GM12878 (cell line): ENCODE measurements around the gene ARPC1B. TPM values are rescaled to one million over a fixed set of nuclear protein-coding genes. Genes with fewer than 3 reads are reported as not detected.

ENCODE experiments used
- ATAC-seq: fragments of 200-7000 bp; cut with Tn5 transposase; 3 replicates; pipeline ENCODE4 v1.9.1; 2020; ENCODE audit warnings: mild to moderate bottlenecking, moderate library complexity
- BruUV-seq: library from RNA; stranded (reverse); fragments of 400-500 nt; replicated peaks from 2 replicates; lab custom pipeline; 2021; lab: Mats Ljungman, UMichigan
- CTCF ChIA-PET: fragments of 300-600 bp; sonication (Branson Sonifier 250); formaldehyde crosslinking; extraction: SDS; loops from one replicate; lab custom pipeline; 2021; ENCODE audit warnings: inconsistent platforms; lab: Yijun Ruan, JAX
- POLR2A ChIA-PET: fragments of 350-600 bp; formaldehyde crosslinking; extraction: SDS; loops from one replicate; lab custom pipeline; 2021; ENCODE audit warnings: inconsistent platforms; lab: Charles Lee
- RAD21 ChIA-PET: fragments of 300-600 bp; sonication (Branson Sonifier 250); formaldehyde crosslinking; loops from one replicate; lab custom pipeline; 2023; ENCODE audit warnings: antibody characterized with exemption; ENCODE audit not compliant: unreplicated experiment; lab: Charles Lee
- SMC1A ChIA-PET: fragments of 300-600 bp; sonication (Branson Sonifier 250); formaldehyde crosslinking; loops from one replicate; lab custom pipeline; 2023; ENCODE audit not compliant: unreplicated experiment, uncharacterized antibody; lab: Charles Lee
- DNase-seq: peaks from one replicate; pipeline ENCODE4 v3.0.0-alpha.2; 2011; ENCODE audit warnings: low read depth, low spot score
- FAIRE-seq: peaks from 3 replicates; lab custom pipeline; 2011; peaks lifted over from hg19 to GRCh38; lab: Jason Lieb, UNC
- H2AFZ ChIP-seq: 2 replicates; pipeline ENCODE4 v1.6.0; 2011; ENCODE audit warnings: low read depth, low read length, control low read depth; ENCODE audit not compliant: control insufficient read depth
- H3K27ac ChIP-seq: 2 replicates; pipeline ENCODE4 v1.5.1; 2011; ENCODE audit warnings: control low read depth; ENCODE audit not compliant: control insufficient read depth, insufficient read depth
- H3K27me3 ChIP-seq, 2 experiments: replicated peaks in 1 of 2; 2 replicates each; pipeline versions ENCODE4 v1.6.0 to v1.6.1; 2011; ENCODE audit warnings: low read length in 1 of 2; ENCODE audit not compliant: control insufficient read depth in 2 of 2, insufficient read depth in 2 of 2
- H3K36me3 ChIP-seq, 2 experiments: 2 replicates each; pipeline ENCODE4 v1.5.1; 2011; ENCODE audit warnings: low read length in 1 of 2; ENCODE audit not compliant: control insufficient read depth in 2 of 2, insufficient read depth in 2 of 2
- H3K4me1 ChIP-seq: 2 replicates; pipeline ENCODE4 v1.6.1; 2011; ENCODE audit warnings: mild to moderate bottlenecking, low read length, moderate library complexity, mixed read lengths; ENCODE audit not compliant: control insufficient read depth, insufficient read depth
- H3K4me2 ChIP-seq: 2 replicates; pipeline ENCODE4 v1.6.0; 2011; ENCODE audit warnings: control low read depth; ENCODE audit not compliant: control insufficient read depth, insufficient read depth
- H3K4me3 ChIP-seq: fragments of 200-600 bp; sonication (generic); 2 replicates; pipeline ENCODE4 v1.5.1; 2016
- H3K79me2 ChIP-seq: 2 replicates; pipeline ENCODE4 v1.6.0; 2011; ENCODE audit warnings: low read length; ENCODE audit not compliant: control insufficient read depth, insufficient read depth
- H3K9ac ChIP-seq: 2 replicates; pipeline ENCODE4 v1.8.0; 2011; ENCODE audit warnings: low read length, control low read depth, mixed read lengths; ENCODE audit not compliant: control insufficient read depth, insufficient read depth
- H3K9me3 ChIP-seq: replicated peaks from 3 replicates; pipeline ENCODE4 v1.5.1; 2011; ENCODE audit warnings: mild to moderate bottlenecking, low read length; ENCODE audit not compliant: control insufficient read depth, insufficient read depth
- H4K20me1 ChIP-seq: 2 replicates; pipeline ENCODE4 v1.6.0; 2011; ENCODE audit not compliant: control insufficient read depth, insufficient read depth
- CBFB ChIP-seq: IDR thresholded peaks from 2 replicates; pipeline ENCODE4 v1.6.1; 2016; ENCODE audit warnings: antibody characterized with exemption, low read depth
- CHD4 ChIP-seq: fragments of 200-600 bp; sonication (generic); IDR thresholded peaks from 2 replicates; pipeline ENCODE4 v1.6.1; 2016; ENCODE audit warnings: mild to moderate bottlenecking
- E2F8 ChIP-seq: fragments of 450-650 bp; IDR thresholded peaks from 2 replicates; pipeline ENCODE4 v1.6.1; 2018; ENCODE audit warnings: mild to moderate bottlenecking, low read depth, moderate library complexity; ENCODE audit not compliant: partially characterized antibody
- GATAD2B ChIP-seq: fragments of 450-650 bp; conservative IDR thresholded peaks from 2 replicates; pipeline ENCODE4 v1.6.1; 2017; ENCODE audit warnings: low read depth, mild to moderate bottlenecking, moderate library complexity
- HDAC2 ChIP-seq: fragments of 200-600 bp; sonication (generic); IDR thresholded peaks from 2 replicates; pipeline ENCODE4 v1.6.1; 2017
- HDGF ChIP-seq: fragments of 450-650 bp; IDR thresholded peaks from 2 replicates; pipeline ENCODE4 v1.6.1; 2016; ENCODE audit warnings: antibody characterized with exemption
- LARP7 ChIP-seq: fragments of 450-650 bp; IDR thresholded peaks from 2 replicates; pipeline ENCODE4 v1.6.1; 2017; ENCODE audit warnings: mild to moderate bottlenecking
- MEF2A ChIP-seq: IDR thresholded peaks from 2 replicates; pipeline ENCODE4 v1.6.1; 2011; ENCODE audit warnings: low read depth, mild to moderate bottlenecking, low read length, moderate library complexity; ENCODE audit not compliant: insufficient read depth
- NR2C2 ChIP-seq: IDR thresholded peaks from 2 replicates; pipeline ENCODE4 v1.6.1; 2011; ENCODE audit warnings: borderline replicate concordance, low read depth; ENCODE audit not compliant: control insufficient read depth, insufficient read length
- NR2F1 ChIP-seq: fragments of 450-650 bp; conservative IDR thresholded peaks from 2 replicates; pipeline ENCODE4 v1.6.1; 2017; ENCODE audit warnings: mild to moderate bottlenecking
- RAD21 ChIP-seq: IDR thresholded peaks from 2 replicates; pipeline ENCODE4 v1.6.1; 2011; ENCODE audit warnings: mild to moderate bottlenecking, low read depth, low read length, moderate library complexity; ENCODE audit not compliant: insufficient read depth
- RAD51 ChIP-seq: fragments of 450-650 bp; IDR thresholded peaks from 2 replicates; pipeline ENCODE4 v1.6.1; 2016; ENCODE audit warnings: moderate library complexity, mild to moderate bottlenecking, inconsistent platforms
- RCOR1 ChIP-seq: conservative IDR thresholded peaks from 2 replicates; pipeline ENCODE4 v1.6.1; 2012; ENCODE audit warnings: low read depth, low read length, improper control_type of control experiment
- SMAD5 ChIP-seq: IDR thresholded peaks from 2 replicates; pipeline ENCODE4 v1.6.1; 2016; ENCODE audit warnings: antibody characterized with exemption, low read depth
- SPI1 ChIP-seq: IDR thresholded peaks from 2 replicates; pipeline ENCODE4 v1.6.1; 2011; ENCODE audit warnings: low read depth, mild to moderate bottlenecking, low read length, moderate library complexity, borderline replicate concordance; ENCODE audit not compliant: insufficient read depth
- SRF ChIP-seq, 2 experiments: IDR thresholded peaks; 2 replicates each; pipeline ENCODE4 v1.6.1; 2011; ENCODE audit warnings: low read depth in 2 of 2, low read length in 2 of 2, mild to moderate bottlenecking in 1 of 2, moderate library complexity in 1 of 2
- SUZ12 ChIP-seq: fragments of 200-600 bp; sonication (generic); IDR thresholded peaks from one replicate; pipeline ENCODE4 v1.6.1; 2018; ENCODE audit warnings: antibody characterized with exemption, mild to moderate bottlenecking; ENCODE audit not compliant: unreplicated experiment
- TAF1 ChIP-seq: IDR thresholded peaks from 2 replicates; pipeline ENCODE4 v1.6.1; 2011; ENCODE audit warnings: mild to moderate bottlenecking, low read depth, low read length, borderline replicate concordance
- WGBS: methylation state at CpG from one replicate; pipeline ENCODE4 v1.1.6; 2016; ENCODE audit warnings: low lambda C conversion rate; ENCODE audit not compliant: insufficient replicate concordance, insufficient coverage; ENCODE audit errors: missing lambda C conversion rate; 5-methylcytosine and 5-hydroxymethylcytosine counted together
- in situ Hi-C: fragments of 300-500 bp; cut with MboI; formaldehyde crosslinking; loops from 9 replicates; pipeline ENCODE4 v1.14.3; 2018; ENCODE audit warnings: mixed read lengths
- intact Hi-C: fragments of 100-400 bp; cut with micrococcal nuclease; formaldehyde crosslinking; loops from one replicate; pipeline ENCODE4 v1.14.2; 2022; ENCODE audit not compliant: unreplicated experiment
- polyA plus RNA-seq, 11 experiments: library from polyadenylated mRNA; depleted of rRNA in 4 of 11; unstranded in 6 of 11; stranded (reverse) in 5 of 11; fragments of >200 nt; fragmentation: Nextera tagmentation in 4 of 11; fragmentation: Illumina TruSeq in 1 of 11; extraction: Ambion mirVana in 4 of 11; extraction: Trizol in 1 of 11; gene quantifications; 1 replicate in 1 of 11; 2 replicates in 10 of 11; pipeline versions ENCODE4 v1.2.1 to v1.2.3, GENCODE V29; 2011 to 2016; ENCODE audit warnings: inconsistent platforms in 2 of 11, missing spikeins in 2 of 11, low read depth in 1 of 11
- total RNA-seq, 4 experiments: library from RNA; depleted of rRNA in 3 of 4; stranded (reverse); fragments of >200 nt in 3 of 4; fragmentation: Illumina TruSeq in 1 of 4; extraction: Trizol in 1 of 4; gene quantifications; 2 replicates each; pipeline versions ENCODE4 v1.2.1 to v1.2.3, GENCODE V29; 2013 to 2021

The ARPC1B gene
- total and polyA plus RNA-seq, 10 of the 15 experiments (the other 5 are each of a cell fraction or from before 2014, with no cell fraction given) = 14.1 to 762 (median 387) TPM

GRCh38 chr7:99380032-99380822 lies 5.7 kb downstream of the ARPC1B start:
- Histone ChIP-seq H3K4me3 (peak overlapping the region; percentile 64), H3K27me3 (no peaks in the 10 kb centered on the region), H3K79me2 (peaks cover 76% of the 10 kb centered on the region), H3K27ac (peak overlapping the region; percentile 100), H3K9me3 (no peaks in the 10 kb centered on the region), H3K4me2 (peak overlapping the region; percentile 96), H4K20me1 (no peaks in the 10 kb centered on the region; the same call in 1 of the 2 replicates), H3K9ac (peak overlapping the region; percentile 95), H3K4me1 (peaks cover 45% of the 10 kb centered on the region), H3K36me3 (peaks cover 4 to 10% of the 10 kb centered on the region in 2 experiments), H2AFZ (peak overlapping the region; percentile 41)
- POLR2A ChIA-PET = interaction anchor here (0.5 to 2.8 kb wide), 5 partner anchors 29 to 450 kb away, joined by 3 to 51 read pairs (median 4); partner anchors contain the start of genes ARPC1A, BUD31 and PDAP1
- FAIRE-seq = peak; percentile 97
- ATAC-seq = peak; percentile 73
- BruUV-seq = no TSS peak
- peak; percentile 94 for DNase-seq
- SMC1A ChIA-PET = interaction anchor here (1.0 to 2.7 kb wide), 2 partner anchors 11 to 28 kb away, joined by 3 to 20 read pairs; partner anchors contain the start of genes BUD31 and PDAP1
- CTCF ChIA-PET = interaction anchor here (1.7 kb wide), 1 partner anchor 29 kb away, joined by 5 read pairs; the partner anchor contains the start of genes BUD31 and PDAP1
- RAD21 ChIA-PET = interaction anchor here (0.5 to 2.3 kb wide), 4 partner anchors 9 to 29 kb away, joined by 3 to 15 read pairs (median 7); partner anchors contain the start of genes BUD31 and PDAP1
- in situ Hi-C loops (no loop called here), intact Hi-C loops (loop anchor here (2.0 kb wide), 1 partner anchor 29 kb away; the partner anchor contains the start of genes BUD31 and PDAP1)
- under 1% methylated on average over 12 of the region's 12 CpGs for WGBS
- TF ChIP-seq GATAD2B (peak; percentile 73), SRF (IDR thresholded peaks at IDR 0.05; ENCODE audit: low read depth in 2 of 2, low read length in 2 of 2) (peak in 1 of 2 experiments; percentile 73; a peak in 2 of 4 replicates), NR2F1 (no peak), MEF2A (peak; percentile 62; the same call in 1 of the 2 replicates), SPI1 (peak; percentile 98), NR2C2 (no peak), SUZ12 (no peak), RAD21 (no peak), RAD51 (no peak), HDAC2 (no peak), E2F8 (peak; percentile 58), HDGF (peak; percentile 34), RCOR1 (peak; percentile 24; the same call in 1 of the 2 replicates), LARP7 (peak; percentile 89), SMAD5 (0 out of 2 replicates have a peak, but pooled peaks have one; percentile 64), CBFB (peak; percentile 1; the same call in 1 of the 2 replicates), TAF1 (no peak), CHD4 (no peak)
